DMS 273 (cell line): ENCODE data around the gene SLC1A2.
A peak's percentile ranks its signal among the peaks of the same experiment; 100 is the strongest.

Experiments used
- DNase-seq: peaks from one replicate; lab custom pipeline; 2025; ENCODE audit not compliant: unreplicated experiment; lab: John Stamatoyannopoulos, UW

SLC1A2 gene

GRCh38 chr11:35277827-35278226 lies 141.5 kb downstream of the SLC1A2 start:
- no peak for DNase-seq

- DNase-seq: no peak
These were observed 142.8 kb downstream of the SLC1A2 start for GRCh38 chr11:35276396-35277145.

- no peak for DNase-seq
These were observed 143.6 kb downstream of the SLC1A2 start for GRCh38 chr11:35275786-35276170.

- DNase-seq: peak; percentile 2
These were observed 144.2 kb downstream of the SLC1A2 start for GRCh38 chr11:35274909-35275785.

GRCh38 chr11:35272391-35272902 lies 146.9 kb downstream of the SLC1A2 start:
- DNase-seq: no peak

GRCh38 chr11:35271031-35271430 lies 148.3 kb downstream of the SLC1A2 start:
- DNase-seq: no peak

GRCh38 chr11:35270342-35270741 lies 149.0 kb downstream of the SLC1A2 start:
- DNase-seq: no peak

GRCh38 chr11:35267504-35267903 lies 151.9 kb downstream of the SLC1A2 start:
- DNase-seq: no peak

- DNase-seq: no peak
These were observed 153.5 kb downstream of the SLC1A2 start for GRCh38 chr11:35265755-35266454.

GRCh38 chr11:35262735-35263134 lies 156.6 kb downstream of the SLC1A2 start:
- DNase-seq: no peak

- no peak for DNase-seq
These were observed 157.3 kb downstream of the SLC1A2 start for GRCh38 chr11:35262056-35262455.

GRCh38 chr11:35261197-35261596 lies 158.2 kb downstream of the SLC1A2 start:
- DNase-seq: no peak

GRCh38 chr11:35260342-35260985 lies 158.9 kb downstream of the SLC1A2 start:
- no peak for DNase-seq

GRCh38 chr11:35259529-35259928 lies 159.8 kb downstream of the SLC1A2 start:
- DNase-seq: no peak

GRCh38 chr11:35257281-35257680 lies 162.1 kb downstream of the SLC1A2 start:
- DNase-seq: no peak

GRCh38 chr11:35256296-35256695 lies 163.1 kb downstream of the SLC1A2 start:
- DNase-seq: no peak

- DNase-seq: no peak
These were observed 163.8 kb downstream of the SLC1A2 start for GRCh38 chr11:35255514-35255913.

GRCh38 chr11:35253237-35253636 lies 166.1 kb downstream of the SLC1A2 start:
- no peak for DNase-seq

GRCh38 chr11:35250621-35251020 lies 168.7 kb downstream of the SLC1A2 start:
- DNase-seq: no peak

- no peak for DNase-seq
These were observed 169.2 kb downstream of the SLC1A2 start for GRCh38 chr11:35250192-35250591.
